ENCODE results near the gene FARS2. TPM values are rescaled to one million over a fixed set of nuclear protein-coding genes. Genes with fewer than 3 reads are reported as not detected.

Gene FARS2
- polyA plus RNA-seq, 3 donors, result 12.2 to 21.6 (median 17.7) TPM

- Histone ChIP-seq H4K20me1 (ENCODE audit: insufficient read depth, low read length) (no peaks in the 10 kb centered on the region), H3K4me2 (replicated peaks; ENCODE audit: extremely low read depth, low read length, poor library complexity, severe bottlenecking) (no peak overlapping the region), H3K79me2 (ENCODE audit: insufficient read depth, low read length) (no peaks in the 10 kb centered on the region), H3K27ac (ENCODE audit: low read depth in 1 of 2, low read length in 2 of 2) (no peak overlapping the region), H2AFZ (ENCODE audit: insufficient read depth, low read depth, low read length, poor library complexity, severe bottlenecking) (no peak overlapping the region), H3K36me3 (replicated peaks in 1 of 2; ENCODE audit: control insufficient read depth in 1 of 2, insufficient read depth in 2 of 2, low read length in 2 of 2) (peaks cover 0 to 7% of the 10 kb centered on the region in 2 donors), H3K9ac (ENCODE audit: insufficient read depth, low read length, poor library complexity, severe bottlenecking) (no peak overlapping the region), H3K27me3 (ENCODE audit: control insufficient read depth in 2 of 2, insufficient read depth in 2 of 2, low read length in 2 of 2) (no peaks in the 10 kb centered on the region), H3K4me3 (replicated peaks in 1 of 3; ENCODE audit: low read depth in 2 of 3, low read length in 3 of 3) (no peak overlapping the region), H3K9me3 (replicated peaks in 1 of 2; ENCODE audit: control insufficient read depth in 1 of 2, insufficient read depth in 1 of 2, low read length in 2 of 2) (peaks cover 10 to 19% of the 10 kb centered on the region in 2 donors), H3K4me1 (ENCODE audit: control insufficient read depth in 1 of 2, insufficient read depth in 2 of 2, low read length in 2 of 2) (no peaks in the 10 kb centered on the region)
- intact Hi-C loops (cut with micrococcal nuclease), result no loop called here
- no peak for DNase-seq
- TF ChIP-seq, protein P1, sequence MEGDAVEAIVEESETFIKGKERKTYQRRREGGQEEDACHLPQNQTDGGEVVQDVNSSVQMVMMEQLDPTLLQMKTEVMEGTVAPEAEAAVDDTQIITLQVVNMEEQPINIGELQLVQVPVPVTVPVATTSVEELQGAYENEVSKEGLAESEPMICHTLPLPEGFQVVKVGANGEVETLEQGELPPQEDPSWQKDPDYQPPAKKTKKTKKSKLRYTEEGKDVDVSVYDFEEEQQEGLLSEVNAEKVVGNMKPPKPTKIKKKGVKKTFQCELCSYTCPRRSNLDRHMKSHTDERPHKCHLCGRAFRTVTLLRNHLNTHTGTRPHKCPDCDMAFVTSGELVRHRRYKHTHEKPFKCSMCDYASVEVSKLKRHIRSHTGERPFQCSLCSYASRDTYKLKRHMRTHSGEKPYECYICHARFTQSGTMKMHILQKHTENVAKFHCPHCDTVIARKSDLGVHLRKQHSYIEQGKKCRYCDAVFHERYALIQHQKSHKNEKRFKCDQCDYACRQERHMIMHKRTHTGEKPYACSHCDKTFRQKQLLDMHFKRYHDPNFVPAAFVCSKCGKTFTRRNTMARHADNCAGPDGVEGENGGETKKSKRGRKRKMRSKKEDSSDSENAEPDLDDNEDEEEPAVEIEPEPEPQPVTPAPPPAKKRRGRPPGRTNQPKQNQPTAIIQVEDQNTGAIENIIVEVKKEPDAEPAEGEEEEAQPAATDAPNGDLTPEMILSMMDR (IDR thresholded peaks at IDR 0.05), result no peak
- Mint-ChIP-seq H3K36me3 (peaks cover 9 to 11% of the 10 kb centered on the region in 2 donors), H3K27me3 (ENCODE audit: low read depth in 3 of 3) (peaks cover 0 to 1% (median 0%) of the 10 kb centered on the region in 3 donors), H3K4me1 (no peaks in the 10 kb centered on the region), H3K9me3 (peaks cover 10 to 19% (median 17%) of the 10 kb centered on the region in 7 donors), H3K4me3 (no peak overlapping the region), H3K27ac (no peak overlapping the region)
- 93% methylated on average over 4 of the region's 4 CpGs for WGBS (ENCODE audit: insufficient coverage)
Measured at GRCh38 chr6:5640614-5641013, 379.3 kb downstream of the FARS2 start.

DNA sequence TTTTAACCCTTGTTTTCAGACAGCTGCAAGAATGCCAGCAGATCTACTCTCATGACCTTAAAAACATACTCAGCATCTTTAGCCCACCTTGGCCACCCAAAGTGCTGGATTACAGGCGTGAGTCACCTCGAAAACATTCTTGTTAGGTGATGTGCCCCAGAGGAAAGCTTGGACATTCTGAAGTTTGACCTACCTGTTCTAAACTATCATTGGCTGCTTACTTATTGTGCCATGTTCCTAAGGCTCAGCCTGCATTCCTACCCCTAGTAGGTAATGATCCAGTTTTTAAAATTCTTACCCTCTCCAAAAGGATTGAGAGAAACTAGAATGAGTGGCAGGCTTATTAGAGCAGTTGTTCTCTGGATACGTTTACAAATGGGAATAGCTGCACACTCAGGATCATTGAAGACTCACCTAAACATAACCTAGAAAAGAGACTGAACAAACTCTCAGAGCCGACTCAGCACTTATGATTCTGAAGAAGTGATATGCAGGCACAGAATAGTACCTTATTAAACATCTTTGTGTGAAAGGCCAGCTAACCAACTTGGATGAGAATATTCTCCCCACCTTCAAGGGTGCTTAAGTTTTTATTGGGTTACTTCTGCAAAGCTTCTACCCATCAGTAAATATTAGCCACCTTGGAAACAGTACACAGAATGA, 383.3 kb downstream of the FARS2 start:
- no CpG with 5 or more reads among the region's 4 CpGs for WGBS (ENCODE audit: insufficient coverage)

More for the DNA sequence above, 383.3 kb downstream of the FARS2 start:
- H3K4me1 ChIP-seq (ENCODE audit: control insufficient read depth in 1 of 2, insufficient read depth in 2 of 2, low read length in 2 of 2), result no peaks in the 10 kb centered on the region
- H4K20me1 ChIP-seq (ENCODE audit: insufficient read depth, low read length), result no peaks in the 10 kb centered on the region
- Mint-ChIP-seq H3K27ac (no peak overlapping the region), H3K27me3 (ENCODE audit: low read depth in 3 of 3) (peaks cover 0 to 1% (median 0%) of the 10 kb centered on the region in 3 donors), H3K36me3 (peaks cover 8 to 13% of the 10 kb centered on the region in 2 donors), H3K4me1 (peaks cover 5% of the 10 kb centered on the region), H3K9me3 (peaks cover 10 to 18% (median 14%) of the 10 kb centered on the region in 7 donors), H3K4me3 (no peak overlapping the region)
- H3K4me2 ChIP-seq (replicated peaks; ENCODE audit: extremely low read depth, low read length, poor library complexity, severe bottlenecking), result no peak overlapping the region
- intact Hi-C loops (cut with micrococcal nuclease), result no loop called here
- no peak for DNase-seq
- peaks cover 0 to 7% of the 10 kb centered on the region in 2 donors for H3K36me3 ChIP-seq (replicated peaks in 1 of 2; ENCODE audit: control insufficient read depth in 1 of 2, insufficient read depth in 2 of 2, low read length in 2 of 2)
- no peaks in the 10 kb centered on the region for H3K79me2 ChIP-seq (ENCODE audit: insufficient read depth, low read length)
- H3K27ac ChIP-seq (ENCODE audit: low read depth in 1 of 2, low read length in 2 of 2), result no peak overlapping the region
- no peak overlapping the region for H3K9ac ChIP-seq (ENCODE audit: insufficient read depth, low read length, poor library complexity, severe bottlenecking)
- H3K9me3 ChIP-seq (replicated peaks in 1 of 2; ENCODE audit: control insufficient read depth in 1 of 2, insufficient read depth in 1 of 2, low read length in 2 of 2), result peaks cover 10 to 17% of the 10 kb centered on the region in 2 donors
- TF ChIP-seq, protein P1 (IDR thresholded peaks at IDR 0.05), result no peak
- no peak overlapping the region for H2AFZ ChIP-seq (ENCODE audit: insufficient read depth, low read depth, low read length, poor library complexity, severe bottlenecking)
- no peak overlapping the region for H3K4me3 ChIP-seq (replicated peaks in 1 of 3; ENCODE audit: low read depth in 2 of 3, low read length in 3 of 3)
- no peaks in the 10 kb centered on the region for H3K27me3 ChIP-seq (ENCODE audit: control insufficient read depth in 2 of 2, insufficient read depth in 2 of 2, low read length in 2 of 2)

Data from CD14-positive monocyte (primary cell).